ENCODE measurements around the gene NPFFR1.

GRCh38 chr10:70300461-70300860, 16.7 kb upstream of the NPFFR1 start:
- no peak for TF ChIP-seq CTCF (conservative IDR thresholded peaks at IDR 0.05; ENCODE audit: low read depth in 2 of 2)
- TF ChIP-seq REST (IDR thresholded peaks at IDR 0.05; ENCODE audit: unreplicated experiment), result no peak
